Nephron progenitor cell (in vitro differentiated cells): ENCODE measurements around the gene CALML3.
A peak's percentile ranks its signal among the peaks of the same experiment; 100 is the strongest.

Experiments
- DNase-seq: peaks from one replicate; pipeline ENCODE4 v3.0.0; 2021
- H3K27ac Mint-ChIP-seq: 2 replicates; pipeline ENCODE4 v1.8.0; 2021; ENCODE audit warnings: mild to moderate bottlenecking, moderate library complexity, mixed read lengths
- H3K27me3 Mint-ChIP-seq: 2 replicates; pipeline ENCODE4 v1.8.0; 2021; ENCODE audit warnings: mild to moderate bottlenecking, low read depth, mixed read lengths; ENCODE audit not compliant: poor library complexity
- H3K36me3 Mint-ChIP-seq: 2 replicates; pipeline ENCODE4 v1.8.0; 2021; ENCODE audit warnings: low read depth, mixed read lengths
- H3K4me1 Mint-ChIP-seq: 2 replicates; pipeline ENCODE4 v1.8.0; 2021; ENCODE audit warnings: mixed read lengths
- H3K4me3 Mint-ChIP-seq: 2 replicates; pipeline ENCODE4 v1.8.0; 2021; ENCODE audit warnings: mild to moderate bottlenecking, moderate library complexity, mixed read lengths
- H3K9me3 Mint-ChIP-seq: 2 replicates; pipeline ENCODE4 v1.8.0; 2021; ENCODE audit warnings: mild to moderate bottlenecking, moderate library complexity, mixed read lengths
- TF ChIP-seq, protein P1 (sequence below): fragments of 200-600 bp; sonication (generic); IDR thresholded peaks from 2 replicates; pipeline ENCODE4 v1.5.0; 2021; ENCODE audit warnings: antibody characterized with exemption

The CALML3 gene

GRCh38 chr10:5485290-5485689, 39.5 kb upstream of the CALML3 start:
- DNase-seq: no peak

GRCh38 chr10:5485948-5486852, 38.6 kb upstream of the CALML3 start:
- DNase-seq: no peak
- Mint-ChIP-seq H3K4me3 (no peak overlapping the region), H3K4me1 (peaks cover 17% of the 10 kb centered on the region), H3K36me3 (no peaks in the 10 kb centered on the region), H3K27me3 (peaks cover 3% of the 10 kb centered on the region), H3K9me3 (no peaks in the 10 kb centered on the region), H3K27ac (peak overlapping the region; percentile 57)
- TF ChIP-seq, protein P1, sequence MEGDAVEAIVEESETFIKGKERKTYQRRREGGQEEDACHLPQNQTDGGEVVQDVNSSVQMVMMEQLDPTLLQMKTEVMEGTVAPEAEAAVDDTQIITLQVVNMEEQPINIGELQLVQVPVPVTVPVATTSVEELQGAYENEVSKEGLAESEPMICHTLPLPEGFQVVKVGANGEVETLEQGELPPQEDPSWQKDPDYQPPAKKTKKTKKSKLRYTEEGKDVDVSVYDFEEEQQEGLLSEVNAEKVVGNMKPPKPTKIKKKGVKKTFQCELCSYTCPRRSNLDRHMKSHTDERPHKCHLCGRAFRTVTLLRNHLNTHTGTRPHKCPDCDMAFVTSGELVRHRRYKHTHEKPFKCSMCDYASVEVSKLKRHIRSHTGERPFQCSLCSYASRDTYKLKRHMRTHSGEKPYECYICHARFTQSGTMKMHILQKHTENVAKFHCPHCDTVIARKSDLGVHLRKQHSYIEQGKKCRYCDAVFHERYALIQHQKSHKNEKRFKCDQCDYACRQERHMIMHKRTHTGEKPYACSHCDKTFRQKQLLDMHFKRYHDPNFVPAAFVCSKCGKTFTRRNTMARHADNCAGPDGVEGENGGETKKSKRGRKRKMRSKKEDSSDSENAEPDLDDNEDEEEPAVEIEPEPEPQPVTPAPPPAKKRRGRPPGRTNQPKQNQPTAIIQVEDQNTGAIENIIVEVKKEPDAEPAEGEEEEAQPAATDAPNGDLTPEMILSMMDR: no peak

More at GRCh38 chr10:5485290-5485689, 39.5 kb upstream of the CALML3 start:
- TF ChIP-seq, protein P1: no peak
- Mint-ChIP-seq H3K36me3 (no peaks in the 10 kb centered on the region), H3K27me3 (peaks cover 3% of the 10 kb centered on the region), H3K9me3 (no peaks in the 10 kb centered on the region), H3K4me1 (peaks cover 21% of the 10 kb centered on the region), H3K4me3 (no peak overlapping the region), H3K27ac (no peak overlapping the region)

DNA sequence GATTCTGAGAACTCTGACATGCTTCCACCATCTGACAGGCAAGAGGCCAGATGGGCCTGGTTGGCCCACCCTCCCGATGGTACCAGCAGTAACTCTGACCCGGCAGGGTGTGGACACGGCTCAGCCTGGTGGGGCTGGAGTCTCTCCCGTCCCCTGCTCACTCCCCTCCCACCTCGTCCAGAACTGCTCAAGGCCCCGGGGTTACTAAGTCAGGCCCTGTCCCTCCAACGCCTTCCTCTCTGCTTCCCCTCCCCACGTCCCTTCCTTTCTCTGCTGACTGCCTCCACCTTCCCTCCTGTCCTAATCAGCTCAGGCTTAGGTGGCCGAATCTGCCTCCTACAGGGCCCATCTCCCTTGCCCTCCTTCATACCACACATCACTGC, 37.9 kb upstream of the CALML3 start:
- TF ChIP-seq, protein P1: no peak
- Mint-ChIP-seq H3K4me3 (no peak overlapping the region), H3K9me3 (peaks cover 1% of the 10 kb centered on the region), H3K27me3 (peaks cover 3% of the 10 kb centered on the region), H3K36me3 (no peaks in the 10 kb centered on the region), H3K27ac (no peak overlapping the region), H3K4me1 (peaks cover 16% of the 10 kb centered on the region)
- DNase-seq: no peak

- peaks cover 19% of the 10 kb centered on the region for H3K4me1 Mint-ChIP-seq
- H3K27me3 Mint-ChIP-seq: peaks cover 3% of the 10 kb centered on the region
- TF ChIP-seq, protein P1: no peak
- peaks cover 8% of the 10 kb centered on the region for H3K9me3 Mint-ChIP-seq
- DNase-seq: no peak
- no peak overlapping the region for H3K27ac Mint-ChIP-seq
- no peak overlapping the region for H3K4me3 Mint-ChIP-seq
- H3K36me3 Mint-ChIP-seq: no peaks in the 10 kb centered on the region
Observed at GRCh38 chr10:5488272-5489161, 36.2 kb upstream of the CALML3 start.

DNA sequence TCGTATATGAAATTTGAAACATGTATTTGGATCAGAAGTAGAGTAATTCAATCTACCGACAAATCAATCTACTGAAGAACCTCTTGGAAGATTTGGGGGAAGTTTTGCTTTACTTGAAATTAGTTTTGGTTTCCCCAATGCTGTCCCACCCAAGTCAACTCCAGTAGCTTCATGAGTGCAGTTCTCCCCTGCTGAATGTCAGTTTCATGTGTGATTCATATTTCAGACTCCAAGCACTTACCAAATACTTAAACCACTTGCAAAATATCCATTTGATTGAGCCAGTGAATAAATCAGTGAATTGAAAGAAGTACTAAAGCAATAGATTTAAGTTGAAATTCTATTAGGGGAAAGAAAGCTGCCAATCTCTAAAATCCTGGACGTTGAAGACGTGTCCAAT, 34.7 kb upstream of the CALML3 start:
- DNase-seq: no peak
- Mint-ChIP-seq H3K4me1 (peaks cover 31% of the 10 kb centered on the region), H3K9me3 (peaks cover 8% of the 10 kb centered on the region), H3K27ac (no peak overlapping the region), H3K27me3 (peaks cover 3% of the 10 kb centered on the region), H3K36me3 (no peaks in the 10 kb centered on the region), H3K4me3 (no peak overlapping the region)
- TF ChIP-seq, protein P1: no peak
